IMR-90 (cell line): ENCODE measurements around the gene POU6F1. TPM values are rescaled to one million over a fixed set of nuclear protein-coding genes. Genes with fewer than 3 reads are reported as not detected.

ENCODE experiments used
- ATAC-seq: fragments of 200-7000 bp; cut with Tn5 transposase; 2 replicates; pipeline ENCODE4 v1.9.1; 2020; ENCODE audit warnings: low read depth, mild to moderate bottlenecking, moderate library complexity
- BruUV-seq: library from RNA; stranded (reverse); fragments of 400-500 nt; replicated peaks from 2 replicates; lab custom pipeline; 2021; lab: Mats Ljungman, UMichigan
- CTCF ChIA-PET: fragments of 300-600 bp; formaldehyde crosslinking; extraction: SDS; loops from one replicate; lab custom pipeline; 2021; ENCODE audit warnings: antibody characterized with exemption; lab: Yijun Ruan, JAX
- POLR2A ChIA-PET: fragments of 300-600 bp; sonication (Branson Sonifier 250); formaldehyde crosslinking; loops from one replicate; lab custom pipeline; 2022; ENCODE audit warnings: antibody characterized with exemption; ENCODE audit not compliant: unreplicated experiment; lab: Charles Lee
- DNase-seq: peaks from one replicate; pipeline ENCODE4 v3.0.0; 2013
- H2AFZ ChIP-seq: replicated peaks from 2 replicates; pipeline ENCODE3; 2013; ENCODE audit warnings: low read length, mild to moderate bottlenecking; ENCODE audit not compliant: poor library complexity
- H2AK5ac ChIP-seq: 2 replicates; pipeline ENCODE4 v1.6.1; 2013; ENCODE audit warnings: low read depth, low read length, inconsistent platforms
- H2AK9ac ChIP-seq: replicated peaks from 2 replicates; pipeline ENCODE3; 2013; ENCODE audit warnings: mild to moderate bottlenecking, low read depth, low read length, moderate library complexity; ENCODE audit not compliant: poor library complexity
- H2BK120ac ChIP-seq: 2 replicates; pipeline ENCODE4 v1.6.1; 2013; ENCODE audit warnings: low read depth, low read length, inconsistent platforms
- H2BK15ac ChIP-seq: 3 replicates; pipeline ENCODE4 v1.6.1; 2013; ENCODE audit warnings: low read depth, low read length, inconsistent platforms
- H2BK20ac ChIP-seq: 2 replicates; pipeline ENCODE4 v1.6.1; 2013; ENCODE audit warnings: low read depth, mild to moderate bottlenecking, inconsistent platforms, low read length, moderate library complexity
- H2BK5ac ChIP-seq: 2 replicates; pipeline ENCODE4 v1.6.1; 2013; ENCODE audit warnings: mild to moderate bottlenecking, low read depth, low read length, inconsistent platforms; ENCODE audit not compliant: poor library complexity, severe bottlenecking
- H3K14ac ChIP-seq: replicated peaks from 2 replicates; pipeline ENCODE4 v1.6.1; 2013; ENCODE audit warnings: low read depth, low read length, inconsistent platforms
- H3K18ac ChIP-seq: 2 replicates; pipeline ENCODE4 v1.6.1; 2013; ENCODE audit warnings: low read depth, low read length, control low read depth
- H3K23ac ChIP-seq: 2 replicates; pipeline ENCODE4 v1.6.1; 2013; ENCODE audit warnings: low read depth, low read length, inconsistent platforms
- H3K27ac ChIP-seq: 2 replicates; pipeline ENCODE4 v1.5.1; 2013; ENCODE audit warnings: mild to moderate bottlenecking, control low read depth, low read length; ENCODE audit not compliant: insufficient read depth
- H3K27me3 ChIP-seq: 2 replicates; pipeline ENCODE4 v1.6.1; 2013; ENCODE audit warnings: low read length; ENCODE audit not compliant: control insufficient read depth, insufficient read depth
- H3K36me3 ChIP-seq: 2 replicates; pipeline ENCODE4 v1.6.1; 2013; ENCODE audit warnings: low read length, mixed read lengths; ENCODE audit not compliant: control insufficient read depth, insufficient read depth
- H3K4ac ChIP-seq: 2 replicates; pipeline ENCODE4 v1.6.1; 2013; ENCODE audit warnings: low read depth, low read length, inconsistent platforms
- H3K4me1 ChIP-seq: 2 replicates; pipeline ENCODE4 v1.6.1; 2013; ENCODE audit warnings: low read length, mixed read lengths; ENCODE audit not compliant: control insufficient read depth, insufficient read depth
- H3K4me2 ChIP-seq: 2 replicates; pipeline ENCODE4 v1.6.1; 2013; ENCODE audit warnings: low read depth, mild to moderate bottlenecking, control low read depth, low read length, moderate library complexity
- H3K4me3 ChIP-seq: 2 replicates; pipeline ENCODE4 v1.5.1; 2013; ENCODE audit warnings: low read depth, mild to moderate bottlenecking, control low read depth, low read length, moderate library complexity; ENCODE audit not compliant: insufficient read depth
- H3K56ac ChIP-seq: 2 replicates; pipeline ENCODE4 v1.6.1; 2013; ENCODE audit warnings: low read length, inconsistent platforms; ENCODE audit not compliant: insufficient read depth; ENCODE audit errors: extremely low read depth
- H3K79me1 ChIP-seq, 2 experiments: 2 replicates each; pipeline ENCODE4 v1.6.1; 2013; ENCODE audit warnings: low read length in 2 of 2, inconsistent platforms in 1 of 2, low read depth in 1 of 2
- H3K9ac ChIP-seq: 2 replicates; pipeline ENCODE4 v1.6.1; 2013; ENCODE audit warnings: low read depth, low read length, control low read depth
- H3K9me1 ChIP-seq: 2 replicates; pipeline ENCODE4 v1.6.1; 2013; ENCODE audit warnings: low read length, inconsistent platforms; ENCODE audit not compliant: insufficient read depth
- H3K9me3 ChIP-seq: 2 replicates; pipeline ENCODE4 v1.6.1; 2013; ENCODE audit warnings: low read length; ENCODE audit not compliant: control insufficient read depth, insufficient read depth
- H4K20me1 ChIP-seq: 2 replicates; pipeline ENCODE4 v1.6.1; 2013; ENCODE audit warnings: low read length, inconsistent platforms; ENCODE audit not compliant: insufficient read depth
- H4K5ac ChIP-seq: 2 replicates; pipeline ENCODE4 v1.6.1; 2013; ENCODE audit warnings: mild to moderate bottlenecking, low read depth, low read length, control low read depth
- H4K8ac ChIP-seq, 2 experiments: 2 replicates each; pipeline ENCODE4 v1.6.1; 2013; ENCODE audit warnings: low read depth in 2 of 2, low read length in 2 of 2, control low read depth in 1 of 2, inconsistent platforms in 1 of 2
- H4K91ac ChIP-seq: 2 replicates; pipeline ENCODE4 v1.6.1; 2013; ENCODE audit warnings: low read depth, low read length, inconsistent platforms; ENCODE audit not compliant: insufficient read depth
- BHLHE40 ChIP-seq: fragments of 150-350 bp; IDR thresholded peaks from 2 replicates; pipeline ENCODE4 v1.6.1; 2016; ENCODE audit warnings: mild to moderate bottlenecking, low read depth, low read length
- FOS ChIP-seq: fragments of 150-350 bp; IDR thresholded peaks from 2 replicates; pipeline ENCODE4 v1.6.1; 2016; ENCODE audit warnings: low read depth, low read length
- MAZ ChIP-seq: IDR thresholded peaks from 2 replicates; pipeline ENCODE4 v1.6.1; 2012; ENCODE audit warnings: low read depth, mild to moderate bottlenecking, low read length, improper control_type of control experiment, moderate library complexity, borderline replicate concordance
- NFE2L2 ChIP-seq: fragments of 150-350 bp; IDR thresholded peaks from 2 replicates; pipeline ENCODE4 v1.6.1; 2016; ENCODE audit warnings: low read depth, mild to moderate bottlenecking, low read length
- RFX5 ChIP-seq: IDR thresholded peaks from 2 replicates; pipeline ENCODE4 v1.8.0; 2012; ENCODE audit warnings: low read depth, mild to moderate bottlenecking, low read length, moderate library complexity
- SMC3 ChIP-seq: fragments of 150-350 bp; IDR thresholded peaks from 2 replicates; pipeline ENCODE4 v1.6.1; 2016; ENCODE audit warnings: low read depth, mild to moderate bottlenecking, antibody characterized with exemption, low read length, moderate library complexity
- dilution Hi-C: fragments of 300-500 bp; cut with HindIII; formaldehyde crosslinking; loops from one replicate; pipeline ENCODE4 v1.14.3; 2018; ENCODE audit warnings: low sequenced_read_pairs; ENCODE audit not compliant: unreplicated experiment
- in situ Hi-C: fragments of 300-500 bp; cut with MboI; formaldehyde crosslinking; loops from 3 replicates; pipeline ENCODE4 v1.14.3; 2019; ENCODE audit warnings: low sequenced_read_pairs, inconsistent platforms, mixed read lengths
- intact Hi-C: fragments of 100-400 bp; cut with micrococcal nuclease; formaldehyde crosslinking; loops from 2 replicates; pipeline ENCODE4 v1.10.0; 2022
- polyA plus RNA-seq, 3 experiments: library from polyadenylated mRNA; depleted of rRNA; stranded (reverse); fragments of >200 nt; gene quantifications; 2 replicates each; pipeline ENCODE4 v1.2.3, GENCODE V29; 2012; ENCODE audit warnings: low replicate concordance in 1 of 3
- total RNA-seq: library from RNA; depleted of rRNA; stranded (reverse); fragments of >200 nt; gene quantifications from 2 replicates; pipeline ENCODE4 v1.2.3, GENCODE V29; 2012

The POU6F1 gene
- total and polyA plus RNA-seq, 2 of the 4 experiments (the other 2 are of a cell fraction): 0.90 to 3.6 TPM

- intact Hi-C loops (no loop called here), in situ Hi-C loops (no loop called here), dilution Hi-C loops (no loop called here)
- H3K9me1 ChIP-seq: peaks cover 3% of the 10 kb centered on the region; the same call in 1 of the 2 replicates
- H2AFZ ChIP-seq: no peak overlapping the region
- H4K5ac ChIP-seq: no peak overlapping the region
- H2AK5ac ChIP-seq: no peak overlapping the region
- H3K4me2 ChIP-seq: no peak overlapping the region
- H4K8ac ChIP-seq: no peak overlapping the region
- no peaks in the 10 kb centered on the region for H3K36me3 ChIP-seq
- CTCF ChIA-PET: no interaction called here
- no peaks in the 10 kb centered on the region for H4K20me1 ChIP-seq
- H2BK15ac ChIP-seq: no peak overlapping the region
- H3K9ac ChIP-seq: no peak overlapping the region
- H2AK9ac ChIP-seq: no peak overlapping the region
- no peak overlapping the region for H3K4ac ChIP-seq
- no peak overlapping the region for H4K91ac ChIP-seq
- H3K27me3 ChIP-seq: no peaks in the 10 kb centered on the region
- no peak overlapping the region for H3K18ac ChIP-seq
- no peak overlapping the region for H3K27ac ChIP-seq
- H3K4me3 ChIP-seq: no peak overlapping the region
- no peak overlapping the region for H3K56ac ChIP-seq
- H3K79me1 ChIP-seq: no peaks in the 10 kb centered on the region
- no peak overlapping the region for H2BK120ac ChIP-seq
- H3K4me1 ChIP-seq: no peaks in the 10 kb centered on the region
- ATAC-seq: no peak
- no TSS peak for BruUV-seq
- no peak overlapping the region for H3K23ac ChIP-seq
- H2BK20ac ChIP-seq: no peak overlapping the region
- POLR2A ChIA-PET: no interaction called here
- no peaks in the 10 kb centered on the region for H3K9me3 ChIP-seq
- H2BK5ac ChIP-seq: no peak overlapping the region
- TF ChIP-seq RFX5 (no peak), SMC3 (no peak), BHLHE40 (no peak), NFE2L2 (no peak), FOS (no peak), MAZ (no peak)
- DNase-seq: no peak
- no peak overlapping the region for H3K14ac ChIP-seq
Measured at GRCh38 chr12:51232642-51233041, 14.8 kb upstream of the POU6F1 start.
